HG03139 (cell line): ENCODE data around the gene BCL11A.

ENCODE experiments used
- ATAC-seq: cut with Tn5 transposase; IDR thresholded peaks from one replicate; pipeline ENCODE4 v1.9.1; 2021; ENCODE audit not compliant: unreplicated experiment

Gene BCL11A

DNA sequence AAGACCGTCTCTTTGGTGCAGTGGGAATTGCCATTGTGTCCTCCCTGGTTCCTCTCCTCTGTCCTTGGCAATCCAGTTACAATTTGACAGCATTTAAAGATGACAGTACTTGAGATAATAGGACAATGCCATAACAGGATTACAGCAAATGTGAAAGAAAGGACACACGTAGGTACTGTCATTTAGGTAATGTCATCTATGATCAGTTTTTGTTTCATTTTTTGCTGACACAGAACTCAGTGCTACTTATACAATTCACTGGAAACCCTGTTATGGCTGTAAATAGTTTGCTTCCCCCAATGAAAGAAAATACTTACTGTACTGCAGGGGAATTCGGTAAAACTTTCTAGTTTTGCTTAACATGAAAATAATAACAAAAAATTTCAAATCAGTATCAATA lies 65.2 kb downstream of the BCL11A start:
- ATAC-seq, result no peak

DNA sequence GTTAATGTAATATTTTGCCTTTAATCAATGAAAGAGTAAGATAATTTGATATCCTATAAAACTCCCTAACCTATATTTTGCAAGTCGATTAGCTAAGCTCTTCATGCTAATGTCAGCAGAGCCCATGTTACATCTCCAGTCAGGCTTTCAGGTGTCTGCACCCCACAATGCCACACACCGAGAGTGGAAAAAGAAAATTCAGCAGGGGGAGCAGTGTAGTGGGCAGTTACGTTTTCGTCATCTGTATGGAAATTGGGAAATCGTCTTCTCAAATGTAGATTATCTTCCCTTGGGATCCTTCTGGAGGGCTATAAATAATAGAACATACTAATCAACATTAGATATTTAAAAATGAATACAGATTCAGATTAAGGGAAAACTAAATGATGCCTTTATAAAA lies 66.3 kb downstream of the BCL11A start:
- ATAC-seq, result no peak

DNA sequence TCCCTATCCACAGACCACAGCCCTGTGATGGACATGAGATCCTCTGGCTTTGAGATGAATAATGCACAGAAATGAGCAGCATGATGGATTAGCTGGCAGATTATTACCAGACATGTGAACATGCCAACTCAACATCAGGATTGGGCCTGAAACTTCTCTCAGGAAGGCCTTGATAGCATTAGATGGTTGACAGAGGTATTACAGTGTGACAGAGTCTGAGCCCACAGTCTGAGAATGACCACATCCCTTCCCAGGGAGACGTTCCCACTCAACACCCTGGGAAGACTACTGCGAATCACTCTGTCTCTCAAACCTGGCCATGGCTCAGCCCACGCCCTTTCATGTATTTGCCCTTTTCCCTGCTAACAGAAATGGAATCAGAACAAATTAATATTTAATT lies 66.9 kb downstream of the BCL11A start:
- ATAC-seq, result no peak

DNA sequence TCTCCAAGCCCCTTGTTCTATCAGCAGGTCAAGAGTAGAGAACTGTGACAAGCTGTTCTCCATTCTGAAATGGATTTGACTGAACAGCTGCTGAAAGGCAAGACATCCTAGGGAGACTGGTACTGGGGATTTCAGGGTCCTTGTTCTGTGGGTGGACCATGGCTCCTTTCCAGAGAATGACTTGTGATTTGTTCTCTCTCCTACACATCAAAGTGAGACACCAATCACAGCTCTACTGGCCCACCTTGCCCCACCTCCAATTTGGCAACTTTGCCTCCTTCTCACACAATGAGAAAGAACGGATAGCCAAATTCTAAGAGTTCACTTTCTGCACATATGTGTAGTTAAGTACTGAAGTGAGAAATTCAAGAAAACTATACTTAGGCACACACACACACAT lies 67.4 kb downstream of the BCL11A start:
- no peak for ATAC-seq

DNA sequence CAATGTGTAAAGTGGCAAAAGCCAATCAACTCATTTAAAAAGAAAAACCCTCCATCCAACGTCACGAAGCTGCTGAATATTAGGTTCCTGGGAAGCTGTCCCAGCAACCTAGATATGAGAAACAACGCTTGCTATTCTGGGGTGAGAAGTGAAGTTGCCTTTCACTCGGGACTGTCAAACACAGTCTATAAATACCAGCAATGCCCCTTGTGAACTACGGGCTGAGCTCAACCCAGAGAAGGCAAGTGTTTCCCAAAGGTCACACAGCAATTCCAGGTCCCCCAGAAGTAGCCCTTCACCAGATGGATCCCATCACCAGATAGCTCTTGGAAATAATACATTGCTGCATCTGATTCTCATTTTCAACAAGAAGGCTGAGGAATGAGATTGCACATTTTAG lies 67.9 kb downstream of the BCL11A start:
- ATAC-seq, result no peak

DNA sequence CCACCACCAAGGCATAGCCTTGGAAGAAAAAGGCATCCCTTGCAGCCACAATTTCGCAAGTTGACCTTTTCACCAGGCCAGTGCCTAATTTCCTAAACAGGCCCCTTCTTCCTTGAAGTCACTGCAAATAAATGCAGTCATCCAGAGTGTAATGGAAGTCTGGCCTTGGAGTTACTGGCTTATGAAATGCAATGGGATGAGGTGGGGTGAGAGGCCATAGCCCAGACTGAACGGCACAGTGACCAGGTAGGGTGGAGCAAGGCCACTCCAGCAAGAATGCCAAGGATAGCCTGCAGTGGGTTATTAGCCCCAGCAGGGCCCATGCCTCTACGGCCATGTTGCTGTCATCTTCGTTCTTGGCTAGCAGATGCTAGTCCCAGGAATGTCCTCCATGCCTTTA lies 68.4 kb downstream of the BCL11A start:
- no peak for ATAC-seq

DNA sequence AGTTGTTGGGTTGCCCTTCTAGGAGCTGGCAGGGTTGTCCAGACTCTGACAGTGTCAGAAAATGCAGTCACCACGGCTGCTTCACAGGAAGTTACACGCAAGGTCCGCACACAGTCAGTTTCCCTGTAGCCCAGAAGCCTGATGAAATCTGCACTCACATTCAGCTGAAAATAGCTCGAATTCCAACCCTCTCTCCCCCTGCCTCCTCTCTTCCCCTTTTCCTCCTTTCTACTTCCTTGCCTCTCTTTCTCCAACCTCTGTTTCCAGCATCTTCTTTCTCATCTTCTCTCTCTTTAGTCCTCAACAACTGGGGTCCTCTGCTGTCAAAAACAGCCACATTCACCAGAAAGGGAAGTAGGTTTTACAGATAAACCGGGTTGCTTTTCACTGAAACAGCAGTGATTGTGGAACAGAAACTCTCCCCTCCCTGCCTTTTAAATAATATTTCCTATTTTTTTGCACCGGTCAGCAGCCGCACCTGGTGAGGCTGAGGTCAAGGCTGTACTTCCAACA lies 69.3 kb downstream of the BCL11A start:
- no peak for ATAC-seq

DNA sequence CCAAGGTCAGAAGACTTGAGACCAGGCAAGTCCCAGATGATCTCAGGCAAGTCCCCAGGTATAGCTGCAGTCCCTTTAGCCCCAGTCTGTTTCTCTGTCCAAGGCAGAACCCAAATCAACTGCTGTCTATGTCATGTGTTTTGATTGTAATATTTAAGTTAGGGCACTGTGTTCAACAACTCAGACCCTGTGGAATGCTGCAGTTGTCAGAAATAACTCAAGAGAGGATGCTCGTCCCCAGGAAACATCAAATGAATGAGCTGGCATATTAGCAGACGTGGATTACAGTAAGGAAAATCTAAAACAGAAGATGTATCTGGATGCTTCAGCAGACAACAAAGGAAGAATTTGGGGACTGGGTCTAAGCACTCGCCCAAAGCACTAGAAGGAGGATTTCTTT lies 70.1 kb downstream of the BCL11A start:
- no peak for ATAC-seq

DNA sequence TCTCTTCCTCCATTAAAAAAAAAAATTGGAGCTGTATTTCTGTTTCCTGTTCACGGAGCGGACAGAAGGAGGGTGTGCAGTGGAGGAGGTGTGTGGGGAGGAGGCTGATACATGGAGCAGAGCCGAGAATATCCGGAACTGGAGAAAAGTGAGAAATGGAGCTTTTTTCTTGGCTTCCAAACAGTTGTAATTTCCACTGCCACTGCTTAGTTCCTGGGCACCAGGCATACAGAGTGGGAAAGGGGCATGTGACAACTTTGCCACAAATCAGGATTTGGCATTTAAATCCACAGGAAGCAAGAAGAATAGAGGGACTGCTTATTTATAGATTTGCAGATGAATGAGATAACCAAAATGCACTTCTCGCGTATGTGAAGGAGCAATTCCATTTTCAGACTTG lies 71.2 kb downstream of the BCL11A start:
- ATAC-seq, result no peak

DNA sequence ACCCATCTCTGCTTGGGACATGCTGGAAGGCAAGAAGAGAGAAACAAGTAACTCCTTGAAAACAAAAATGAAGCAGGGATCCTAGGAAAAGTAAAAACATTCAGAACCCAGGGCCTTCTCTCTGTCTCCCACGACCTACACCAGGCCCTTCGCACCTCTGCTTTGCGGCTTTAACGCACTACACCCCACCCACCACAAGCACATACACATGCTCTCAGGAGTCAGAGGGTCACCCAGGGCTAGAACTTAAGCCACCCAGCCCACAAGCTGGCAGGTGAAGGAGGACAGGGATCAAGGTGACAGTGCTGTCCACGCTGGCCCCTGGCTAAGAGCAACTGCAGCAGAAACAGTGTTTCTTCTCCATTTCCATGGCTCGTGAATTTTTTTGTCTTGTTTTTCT lies 72.2 kb downstream of the BCL11A start:
- ATAC-seq, result no peak

DNA sequence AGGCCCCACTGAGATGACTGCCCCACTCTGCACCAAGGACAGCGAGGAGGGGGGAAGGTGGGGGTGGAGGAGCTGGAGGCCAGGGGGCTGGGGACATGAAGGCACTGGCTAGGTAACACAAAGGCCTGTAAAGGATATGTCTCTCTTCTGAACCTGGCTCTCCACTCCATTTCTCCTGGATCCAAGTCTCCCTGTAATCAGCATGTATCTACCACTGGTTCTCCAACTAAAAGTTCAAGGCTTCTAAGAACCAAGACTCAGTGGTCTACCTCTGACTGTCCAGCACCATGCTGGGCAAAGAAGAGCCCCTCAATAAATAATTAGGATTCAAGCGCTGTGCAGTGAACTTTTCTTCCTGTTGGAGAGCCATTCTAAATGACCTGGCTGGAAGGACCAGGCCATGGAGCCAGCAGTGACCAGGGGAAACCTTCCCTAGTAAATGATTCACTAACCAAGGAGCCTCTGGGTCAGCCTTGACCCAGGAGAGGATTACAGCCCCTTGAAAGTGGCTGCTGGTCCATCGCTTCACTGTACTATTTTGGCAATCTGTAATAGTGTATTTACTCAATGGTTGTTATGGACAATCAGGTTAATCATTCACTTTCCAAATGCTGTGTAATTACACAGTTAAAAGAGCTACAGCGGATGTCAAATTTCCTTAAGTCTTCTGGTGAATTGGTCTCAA lies 73.2 kb downstream of the BCL11A start:
- ATAC-seq, result no peak

DNA sequence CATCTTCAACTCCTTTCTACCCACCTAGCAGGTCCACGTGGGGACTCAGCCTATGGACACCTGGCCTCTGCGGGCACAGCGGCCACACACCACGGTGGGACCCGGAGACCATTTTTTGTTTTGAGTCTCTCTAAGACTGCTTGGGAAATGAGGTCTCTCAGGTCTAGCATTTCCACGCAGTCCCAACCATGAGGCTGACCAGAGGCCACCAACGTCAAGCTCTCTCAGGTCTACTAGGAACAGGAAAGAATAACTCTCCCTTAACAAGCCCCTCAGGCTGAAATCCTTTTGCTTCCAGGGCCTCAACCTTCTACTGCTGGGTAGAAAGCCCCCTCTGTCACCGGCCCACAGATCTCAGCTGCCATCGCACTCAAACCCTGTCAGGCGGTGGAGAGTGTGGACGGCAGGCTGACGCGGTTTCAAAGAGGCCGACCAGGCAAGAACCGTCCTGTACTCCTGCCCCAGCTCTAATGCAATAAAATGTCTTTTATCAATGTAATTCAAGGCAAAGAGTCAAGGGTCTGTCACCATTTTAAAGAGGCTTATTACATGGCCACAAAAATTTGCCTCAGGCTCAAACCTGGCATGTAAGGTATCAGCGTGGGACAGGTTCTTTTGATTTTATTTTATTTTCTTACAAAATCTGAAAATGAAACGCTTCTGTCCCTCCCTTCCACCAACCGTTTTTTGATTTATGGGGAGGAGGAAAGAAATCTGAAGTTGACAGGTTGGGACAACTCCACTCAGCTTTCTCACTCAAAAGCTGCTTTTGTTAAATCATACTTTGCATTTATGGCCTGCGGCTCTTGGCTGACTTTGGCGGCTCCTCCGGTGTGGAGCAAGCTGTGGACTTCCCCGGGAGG lies 74.0 kb downstream of the BCL11A start:
- ATAC-seq, result no peak

DNA sequence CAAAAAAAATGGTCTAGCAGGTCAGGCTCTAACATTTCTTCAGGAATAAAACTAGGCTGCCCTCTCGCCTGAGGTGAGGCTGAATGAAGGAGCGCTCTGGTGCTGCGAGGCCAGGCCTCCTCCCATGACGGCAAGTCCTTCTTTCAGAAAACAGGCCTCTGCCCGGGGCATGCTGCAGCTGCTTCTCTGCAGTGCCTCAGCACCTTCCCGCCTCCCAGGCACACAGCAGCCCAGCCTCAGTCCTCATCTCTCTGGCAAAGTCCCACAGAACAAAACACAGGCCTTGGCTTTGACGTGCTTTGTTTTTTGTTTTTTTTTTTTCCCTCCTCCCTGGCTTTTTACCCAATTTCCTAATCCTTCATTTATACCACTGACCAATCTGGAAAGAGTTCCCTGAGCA lies 74.8 kb downstream of the BCL11A start:
- no peak for ATAC-seq

DNA sequence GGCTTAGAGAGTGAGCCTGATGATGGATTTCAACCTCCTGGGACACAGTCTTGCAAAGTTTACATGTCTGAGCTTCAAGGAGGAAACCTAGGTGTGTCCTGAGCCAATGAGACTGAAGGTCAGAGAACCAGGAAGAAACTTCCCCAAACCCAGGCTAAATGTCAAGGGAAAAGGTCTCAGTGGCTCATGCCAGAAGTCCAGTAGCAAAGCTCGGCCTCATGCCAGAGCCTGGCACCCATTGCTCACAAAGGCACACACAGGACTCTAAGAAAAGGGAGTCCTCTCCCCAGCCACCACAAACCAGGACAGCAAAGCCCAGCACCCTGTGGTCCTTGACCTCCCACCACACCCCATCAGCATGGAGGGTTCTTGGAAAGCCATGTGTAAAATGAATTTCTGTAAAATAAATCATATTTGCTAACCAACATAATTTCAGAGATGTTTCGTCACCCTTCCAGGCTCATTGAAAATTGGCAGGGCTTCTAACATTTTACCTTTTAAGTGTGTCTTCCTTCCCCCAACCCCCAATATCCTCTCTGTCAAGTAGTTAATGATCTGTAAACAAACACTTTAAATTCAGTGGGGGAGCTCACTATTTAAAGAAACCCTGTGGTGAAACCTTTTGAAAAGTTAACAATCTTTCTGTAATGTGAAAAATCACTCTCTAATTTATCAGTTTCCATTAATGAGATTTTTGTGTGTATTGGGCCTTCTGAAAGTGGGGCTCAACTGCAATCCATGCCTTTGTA lies 77.1 kb downstream of the BCL11A start:
- no peak for ATAC-seq

DNA sequence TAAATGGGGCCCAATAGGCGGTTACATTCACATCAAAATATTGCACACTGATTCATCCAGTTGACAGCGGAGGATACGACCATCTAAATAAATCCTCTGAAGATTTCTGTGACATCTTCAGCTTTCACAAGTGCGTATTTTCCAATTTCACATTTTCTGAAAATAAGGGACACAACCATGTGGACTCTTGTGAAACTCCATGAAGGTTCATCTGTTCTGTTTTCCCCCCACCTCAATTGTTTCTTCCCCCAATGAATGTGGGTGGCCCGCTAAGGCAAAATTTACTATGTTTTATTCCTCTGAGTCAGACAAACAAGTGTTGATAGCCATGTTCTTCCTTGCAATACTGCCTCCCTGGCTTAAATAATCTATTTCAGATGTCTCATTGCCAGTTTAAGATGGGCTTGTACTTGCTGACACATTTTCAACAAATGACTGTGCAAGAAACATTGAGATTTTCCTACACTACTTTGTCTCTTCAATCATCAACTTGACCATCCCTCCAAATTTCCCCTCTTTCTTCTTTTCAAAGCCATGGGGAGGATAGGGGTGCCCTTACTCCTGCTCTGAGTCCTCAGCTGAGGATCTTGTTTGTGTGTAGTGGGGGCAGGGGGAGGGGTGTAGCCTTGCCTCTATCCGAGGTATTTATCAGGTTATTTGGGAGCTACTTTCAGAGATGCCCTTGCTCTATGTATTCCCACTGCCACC lies 78.2 kb downstream of the BCL11A start:
- no peak for ATAC-seq

DNA sequence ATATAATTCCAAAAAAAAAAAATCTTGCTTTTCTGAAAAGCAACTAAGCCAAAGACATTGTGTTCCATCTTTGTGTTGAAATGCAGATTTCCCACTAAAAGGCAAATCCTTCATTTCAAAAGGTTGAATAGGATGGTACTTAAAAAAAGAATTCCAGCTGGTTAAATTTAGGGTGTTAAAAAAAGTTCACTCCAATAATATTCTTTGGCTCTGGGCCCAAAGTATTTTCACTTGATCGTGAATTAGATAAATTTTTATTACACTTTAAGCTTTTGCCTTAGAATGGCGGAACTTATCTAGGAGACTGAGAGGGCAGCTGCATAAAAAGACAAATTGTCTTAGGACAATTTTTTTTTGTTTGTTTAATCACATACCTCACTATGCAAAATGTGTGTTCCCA lies 79.2 kb downstream of the BCL11A start:
- ATAC-seq, result no peak

DNA sequence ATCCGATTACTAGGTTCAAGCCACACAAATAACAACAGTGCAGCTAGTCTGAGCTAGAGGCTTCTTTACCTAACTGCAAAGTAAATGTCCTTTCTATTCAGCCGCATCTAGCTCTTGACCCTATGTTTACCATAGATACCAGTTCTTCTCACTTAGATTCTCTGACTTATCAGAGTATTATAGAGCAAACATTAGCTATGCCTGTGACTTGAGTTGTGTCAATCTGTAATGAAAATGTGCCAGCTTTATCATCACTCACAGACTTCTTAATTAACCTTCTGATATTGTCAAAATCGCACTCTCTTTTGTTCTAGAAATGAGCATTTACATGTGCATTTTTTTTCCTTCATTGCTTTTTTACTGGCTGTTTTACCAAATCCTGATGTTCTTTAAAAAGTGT lies 79.9 kb downstream of the BCL11A start:
- no peak for ATAC-seq

DNA sequence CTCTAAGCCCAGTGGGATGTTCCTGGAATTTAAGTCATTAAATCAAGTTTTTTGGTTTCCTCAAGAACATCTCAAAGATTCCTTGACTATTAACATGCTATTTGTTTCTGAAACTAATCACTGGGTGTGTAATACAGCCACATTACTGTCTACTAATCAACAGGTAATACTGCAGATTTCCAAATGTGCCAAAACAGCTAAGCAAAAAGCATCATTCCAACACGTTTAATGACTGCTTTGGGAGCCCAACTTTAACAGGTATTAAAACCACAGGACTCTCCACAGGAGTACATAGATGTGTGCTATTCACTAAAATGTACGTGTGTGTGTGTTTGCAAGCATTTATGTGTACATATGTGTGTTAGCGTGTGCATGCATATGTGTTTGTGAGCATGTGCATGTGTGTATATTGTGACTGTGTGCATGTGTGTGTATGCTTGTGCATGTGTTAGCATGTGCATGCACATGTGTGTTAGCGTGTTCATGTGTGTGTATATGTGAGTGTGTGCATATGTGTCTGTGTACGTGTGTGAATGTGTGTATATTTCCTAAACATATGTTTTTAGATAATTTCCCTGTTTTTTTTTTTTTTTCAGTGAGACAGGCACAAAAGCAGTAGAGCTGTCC lies 80.7 kb downstream of the BCL11A start:
- no peak for ATAC-seq

DNA sequence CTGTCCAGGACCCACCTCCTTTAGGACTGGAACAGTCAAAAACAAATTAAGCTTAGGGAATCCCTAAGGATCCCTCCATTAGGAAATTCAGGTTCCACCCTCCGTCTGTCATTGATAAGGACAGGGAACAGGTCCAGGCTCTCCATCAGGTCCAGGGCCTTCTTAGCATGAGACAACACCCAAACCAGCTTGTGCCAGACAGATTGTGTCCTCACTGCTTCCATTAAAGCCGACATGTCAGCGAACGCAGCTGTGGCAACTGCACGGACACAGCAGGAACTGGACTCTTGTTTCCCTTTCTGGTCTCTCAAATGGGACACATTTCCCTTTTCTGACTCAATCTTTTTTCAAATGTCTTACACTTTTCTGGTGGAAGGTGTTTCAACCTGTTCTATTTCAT lies 81.4 kb downstream of the BCL11A start:
- ATAC-seq, result no peak

DNA sequence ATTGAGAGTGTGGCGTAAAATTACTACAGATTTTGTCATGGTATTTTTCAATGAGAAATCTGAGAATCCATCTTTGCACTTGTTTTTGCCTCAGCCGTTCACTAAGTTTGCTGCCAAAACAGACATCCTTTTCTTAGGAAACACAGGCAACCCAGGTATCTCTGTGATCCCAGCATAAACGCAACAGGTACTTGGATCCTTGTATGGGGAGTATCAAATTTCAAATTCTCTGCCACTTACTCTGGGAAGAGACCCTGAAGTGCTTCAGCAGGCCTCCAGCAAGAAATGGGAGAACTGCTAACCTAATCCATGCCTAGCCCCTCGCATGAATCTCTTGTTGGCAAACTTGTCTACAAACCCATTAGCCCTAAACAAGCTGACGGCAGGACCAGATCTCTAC lies 83.1 kb downstream of the BCL11A start:
- no peak for ATAC-seq
